ENCODE results near the gene KLF11.

- no peak for TF ChIP-seq POLR2A (IDR thresholded peaks at IDR 0.05; ENCODE audit: low read depth, low read length)
- no peak for TF ChIP-seq POLR2AphosphoS5 (IDR thresholded peaks at IDR 0.05; ENCODE audit: low read depth, low read length)
These were observed 19.6 kb downstream of the KLF11 start for GRCh38 chr2:10062931-10063365.
